DOHH2 (cell line): ENCODE measurements around the gene TDRD7.

Source experiments
- H3F3A ChIP-seq: fragments of 200-600 bp; sonication (generic), shearing (Covaris generic); 2 replicates; pipeline ENCODE4 v1.6.0; 2016; ENCODE audit warnings: antibody characterized with exemption, mild to moderate bottlenecking; ENCODE audit not compliant: control insufficient read depth, insufficient read depth
- H3K27ac ChIP-seq: fragments of 200-600 bp; sonication (generic); 2 replicates; pipeline ENCODE4 v1.5.1; 2014; ENCODE audit warnings: low read depth, mild to moderate bottlenecking, low read length, moderate library complexity
- H3K27me3 ChIP-seq: fragments of 200-600 bp; sonication (generic); 2 replicates; pipeline ENCODE4 v1.6.1; 2014; ENCODE audit warnings: mild to moderate bottlenecking, low read length, mixed read lengths; ENCODE audit not compliant: control insufficient read depth
- H3K36me3 ChIP-seq: fragments of 200-600 bp; sonication (generic); 2 replicates; pipeline ENCODE4 v1.6.1; 2014; ENCODE audit warnings: mild to moderate bottlenecking, low read length, moderate library complexity, mixed read lengths; ENCODE audit not compliant: control insufficient read depth
- H3K4me1 ChIP-seq: fragments of 200-600 bp; sonication (generic); 2 replicates; pipeline ENCODE4 v1.6.1; 2014; ENCODE audit warnings: mild to moderate bottlenecking, low read length, mixed read lengths; ENCODE audit not compliant: control insufficient read depth
- H3K4me2 ChIP-seq: fragments of 200-600 bp; sonication (generic); 2 replicates; pipeline ENCODE4 v1.6.0; 2014; ENCODE audit warnings: mild to moderate bottlenecking, low read length, moderate library complexity
- H3K4me3 ChIP-seq: fragments of 200-600 bp; sonication (generic); 2 replicates; pipeline ENCODE4 v1.5.1; 2014; ENCODE audit warnings: mild to moderate bottlenecking, low read length, mixed read lengths
- H3K79me2 ChIP-seq: fragments of 200-600 bp; sonication (generic); 2 replicates; pipeline ENCODE4 v1.6.1; 2014; ENCODE audit warnings: mild to moderate bottlenecking, low read length, mixed read lengths; ENCODE audit not compliant: control insufficient read depth
- H3K9me2 ChIP-seq: fragments of 200-600 bp; sonication (generic); replicated peaks from 2 replicates; pipeline ENCODE4 v1.6.1; 2014; ENCODE audit warnings: mild to moderate bottlenecking, low read length, mixed read lengths; ENCODE audit not compliant: control insufficient read depth
- H3K9me3 ChIP-seq: fragments of 200-600 bp; sonication (generic); 2 replicates; pipeline ENCODE4 v1.6.1; 2014; ENCODE audit warnings: antibody characterized with exemption, low read length, mixed read lengths; ENCODE audit not compliant: control insufficient read depth, insufficient read depth
- H4K20me1 ChIP-seq: fragments of 200-600 bp; sonication (generic); 2 replicates; pipeline ENCODE4 v1.6.0; 2014; ENCODE audit warnings: low read depth, mild to moderate bottlenecking, antibody characterized with exemption, low read length, moderate library complexity; ENCODE audit not compliant: control insufficient read depth, insufficient read depth
- CTCF ChIP-seq: fragments of 200-600 bp; sonication (generic); IDR thresholded peaks from one replicate; pipeline ENCODE4 v1.5.1; 2014; ENCODE audit warnings: antibody characterized with exemption, mild to moderate bottlenecking, low read depth, low read length; ENCODE audit not compliant: poor library complexity, severe bottlenecking
- EZH2phosphoT487 ChIP-seq: fragments of 200-600 bp; sonication (generic); IDR thresholded peaks from 2 replicates; pipeline ENCODE4 v1.6.1; 2017; ENCODE audit warnings: borderline replicate concordance, mild to moderate bottlenecking, antibody characterized with exemption, low read length, moderate library complexity, mixed read lengths

Gene TDRD7

GRCh38 chr9:97468658-97469448 is 57.0 kb downstream of the TDRD7 start:
- Histone ChIP-seq H4K20me1 (no peaks in the 10 kb centered on the region), H3K4me2 (no peak overlapping the region), H3K79me2 (no peaks in the 10 kb centered on the region), H3K27me3 (no peaks in the 10 kb centered on the region), H3K36me3 (no peaks in the 10 kb centered on the region), H3K4me1 (peaks cover 5% of the 10 kb centered on the region; the same call in 1 of the 2 replicates), H3K9me3 (no peaks in the 10 kb centered on the region), H3K4me3 (no peak overlapping the region), H3K27ac (no peak overlapping the region), H3K9me2 (no peaks in the 10 kb centered on the region), H3F3A (no peaks in the 10 kb centered on the region)
- TF ChIP-seq CTCF: peak; percentile 61
- TF ChIP-seq EZH2phosphoT487: no peak

- Histone ChIP-seq H3K4me2 (no peak overlapping the region), H3K79me2 (no peaks in the 10 kb centered on the region), H3K36me3 (no peaks in the 10 kb centered on the region), H3F3A (no peaks in the 10 kb centered on the region), H3K9me3 (no peaks in the 10 kb centered on the region), H3K27me3 (no peaks in the 10 kb centered on the region), H3K4me3 (no peak overlapping the region), H3K27ac (no peak overlapping the region), H3K4me1 (peaks cover 5% of the 10 kb centered on the region; the same call in 1 of the 2 replicates), H3K9me2 (no peaks in the 10 kb centered on the region), H4K20me1 (no peaks in the 10 kb centered on the region)
- TF ChIP-seq CTCF (peak; percentile 23), EZH2phosphoT487 (no peak)
These were observed 58.2 kb downstream of the TDRD7 start for GRCh38 chr9:97470076-97470475.

GRCh38 chr9:97473717-97474116 is 61.8 kb downstream of the TDRD7 start:
- Histone ChIP-seq H3K4me2 (no peak overlapping the region), H3K9me2 (no peaks in the 10 kb centered on the region), H3K4me1 (peaks cover 5% of the 10 kb centered on the region; the same call in 1 of the 2 replicates), H3K4me3 (no peak overlapping the region), H3K79me2 (no peaks in the 10 kb centered on the region), H3K27ac (no peak overlapping the region), H3F3A (no peaks in the 10 kb centered on the region), H3K9me3 (no peaks in the 10 kb centered on the region), H3K27me3 (no peaks in the 10 kb centered on the region), H4K20me1 (no peaks in the 10 kb centered on the region), H3K36me3 (no peaks in the 10 kb centered on the region)
- TF ChIP-seq CTCF (no peak), EZH2phosphoT487 (no peak)
